Loucy (cell line): ENCODE data around the gene MINDY1.

Experiments used
- H2AFZ ChIP-seq: fragments of 200-600 bp; sonication (generic); 2 replicates; pipeline ENCODE4 v1.6.0; 2016; ENCODE audit warnings: antibody characterized with exemption, mild to moderate bottlenecking, low read length, moderate library complexity
- H3F3A ChIP-seq: fragments of 200-600 bp; 2 replicates; pipeline ENCODE4 v1.6.0; 2016; ENCODE audit warnings: antibody characterized with exemption, low read depth, mild to moderate bottlenecking
- H3K27me3 ChIP-seq: fragments of 200-600 bp; sonication (generic); 2 replicates; pipeline ENCODE4 v1.6.1; 2014; ENCODE audit warnings: low read length, mild to moderate bottlenecking; ENCODE audit not compliant: insufficient read depth, poor library complexity, severe bottlenecking
- H3K36me3 ChIP-seq: fragments of 200-600 bp; sonication (generic); 2 replicates; pipeline ENCODE4 v1.6.1; 2016; ENCODE audit warnings: low read length; ENCODE audit not compliant: insufficient read depth
- H3K4me1 ChIP-seq: fragments of 200-600 bp; sonication (generic); 2 replicates; pipeline ENCODE4 v1.5.1; 2014; ENCODE audit warnings: low read length, mild to moderate bottlenecking; ENCODE audit not compliant: insufficient read depth, poor library complexity, severe bottlenecking
- H3K4me2 ChIP-seq: fragments of 200-600 bp; sonication (generic); 2 replicates; pipeline ENCODE4 v1.6.0; 2014; ENCODE audit warnings: antibody characterized with exemption, low read length, low read depth, mild to moderate bottlenecking; ENCODE audit not compliant: poor library complexity, severe bottlenecking
- H3K4me3 ChIP-seq: fragments of 200-600 bp; sonication (generic); 2 replicates; pipeline ENCODE4 v1.5.1; 2014; ENCODE audit warnings: low read length, mild to moderate bottlenecking, mixed read lengths; ENCODE audit not compliant: poor library complexity, severe bottlenecking
- H3K79me2 ChIP-seq: fragments of 200-600 bp; sonication (generic); 2 replicates; pipeline ENCODE4 v1.6.1; 2014; ENCODE audit warnings: low read length; ENCODE audit not compliant: insufficient read depth
- H3K9ac ChIP-seq: fragments of 200-600 bp; sonication (generic); 2 replicates; pipeline ENCODE4 v1.6.0; 2014; ENCODE audit warnings: mild to moderate bottlenecking, low read depth, low read length, moderate library complexity; ENCODE audit not compliant: poor library complexity, severe bottlenecking
- H3K9me2 ChIP-seq: fragments of 200-600 bp; sonication (generic); replicated peaks from 2 replicates; pipeline ENCODE4 v1.6.1; 2016; ENCODE audit warnings: low read depth, low read length, mixed read lengths
- H3K9me3 ChIP-seq: fragments of 200-600 bp; sonication (generic); 2 replicates; pipeline ENCODE4 v1.6.1; 2014; ENCODE audit warnings: mild to moderate bottlenecking, antibody characterized with exemption, low read length, low read depth; ENCODE audit not compliant: insufficient read depth
- H4K20me1 ChIP-seq: fragments of 200-600 bp; sonication (generic); 2 replicates; pipeline ENCODE4 v1.6.0; 2014; ENCODE audit warnings: antibody characterized with exemption, low read length, mild to moderate bottlenecking; ENCODE audit not compliant: insufficient read depth, poor library complexity, severe bottlenecking
- EZH2phosphoT487 ChIP-seq: fragments of 200-600 bp; IDR thresholded peaks from 2 replicates; pipeline ENCODE4 v1.6.1; 2018; ENCODE audit warnings: antibody characterized with exemption, mild to moderate bottlenecking, moderate library complexity, borderline replicate concordance
- TF ChIP-seq, protein P1 (sequence below): fragments of 200-600 bp; sonication (generic); conservative IDR thresholded peaks from 2 replicates; pipeline ENCODE4 v1.5.1; 2014; ENCODE audit warnings: mild to moderate bottlenecking, antibody characterized with exemption, low read length

The MINDY1 gene

DNA sequence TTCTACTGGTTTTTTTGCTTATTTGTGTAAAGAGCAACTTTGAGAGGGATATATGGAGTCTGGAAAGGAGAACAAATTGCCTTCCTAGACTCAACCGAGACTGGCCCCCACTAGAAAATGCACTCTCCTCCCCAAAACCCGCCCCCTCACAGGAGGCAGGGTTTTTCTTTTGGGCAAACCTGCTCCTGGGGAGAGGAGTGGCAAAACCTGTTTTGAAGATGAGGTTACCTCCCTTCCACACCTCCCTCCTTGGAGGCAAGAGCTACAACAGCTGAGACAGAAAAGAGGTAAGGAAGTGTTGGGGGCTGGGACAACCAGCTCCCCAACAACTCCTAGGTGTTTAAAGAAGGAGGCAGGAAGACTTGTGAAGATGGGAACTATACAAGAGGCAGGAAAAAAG, 29.7 kb upstream of the MINDY1 start, which contains the start of gene BNIPL:
Gene BNIPL, plus strand, starts transcription at position 231 of the 400 bp plus-strand sequence. Its CDS starts 140 bp downstream, at position 371.
- no peaks in the 10 kb centered on the region for H4K20me1 ChIP-seq
- H3K9me3 ChIP-seq, result no peaks in the 10 kb centered on the region
- TF ChIP-seq EZH2phosphoT487, result no peak
- TF ChIP-seq, protein P1, sequence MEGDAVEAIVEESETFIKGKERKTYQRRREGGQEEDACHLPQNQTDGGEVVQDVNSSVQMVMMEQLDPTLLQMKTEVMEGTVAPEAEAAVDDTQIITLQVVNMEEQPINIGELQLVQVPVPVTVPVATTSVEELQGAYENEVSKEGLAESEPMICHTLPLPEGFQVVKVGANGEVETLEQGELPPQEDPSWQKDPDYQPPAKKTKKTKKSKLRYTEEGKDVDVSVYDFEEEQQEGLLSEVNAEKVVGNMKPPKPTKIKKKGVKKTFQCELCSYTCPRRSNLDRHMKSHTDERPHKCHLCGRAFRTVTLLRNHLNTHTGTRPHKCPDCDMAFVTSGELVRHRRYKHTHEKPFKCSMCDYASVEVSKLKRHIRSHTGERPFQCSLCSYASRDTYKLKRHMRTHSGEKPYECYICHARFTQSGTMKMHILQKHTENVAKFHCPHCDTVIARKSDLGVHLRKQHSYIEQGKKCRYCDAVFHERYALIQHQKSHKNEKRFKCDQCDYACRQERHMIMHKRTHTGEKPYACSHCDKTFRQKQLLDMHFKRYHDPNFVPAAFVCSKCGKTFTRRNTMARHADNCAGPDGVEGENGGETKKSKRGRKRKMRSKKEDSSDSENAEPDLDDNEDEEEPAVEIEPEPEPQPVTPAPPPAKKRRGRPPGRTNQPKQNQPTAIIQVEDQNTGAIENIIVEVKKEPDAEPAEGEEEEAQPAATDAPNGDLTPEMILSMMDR, result no peak
- no peak within 1 kb of the TSS for H3K4me3 ChIP-seq
- H3K27me3 ChIP-seq, result no peaks in the 10 kb centered on the region
- H2AFZ ChIP-seq, result no peak within 1 kb of the TSS
- no peaks in the 10 kb centered on the region for H3K9me2 ChIP-seq
- no peaks in the 10 kb centered on the region for H3K4me1 ChIP-seq
- no peaks in the 10 kb centered on the region for H3K79me2 ChIP-seq
- H3K9ac ChIP-seq, result no peak within 1 kb of the TSS
- H3K36me3 ChIP-seq, result peaks cover 21% of the 10 kb centered on the region; the same call in 1 of the 2 replicates
- H3F3A ChIP-seq, result no peaks in the 10 kb centered on the region
- H3K4me2 ChIP-seq, result no peak within 1 kb of the TSS

DNA sequence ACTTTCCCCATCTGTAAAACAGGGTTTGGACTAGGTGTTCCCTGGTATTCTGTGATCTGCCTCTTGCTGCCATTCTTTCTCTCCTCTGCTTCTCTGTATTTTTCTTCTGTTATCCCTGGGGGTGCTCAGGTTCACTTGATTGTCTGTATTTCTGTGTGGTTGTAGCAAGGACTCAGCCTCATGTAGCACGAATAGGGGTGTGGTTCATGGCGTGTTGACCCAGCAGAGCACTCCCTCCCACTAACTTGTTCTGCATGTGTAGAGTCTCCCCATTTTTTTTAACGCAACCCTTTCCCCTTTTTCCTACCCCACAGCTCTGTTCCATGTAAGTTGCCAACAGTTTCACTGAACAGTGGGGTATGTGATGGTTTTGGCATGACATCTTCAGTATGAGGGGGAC, 28.5 kb upstream of the MINDY1 start:
- H2AFZ ChIP-seq, result no peak overlapping the region
- TF ChIP-seq EZH2phosphoT487, result no peak
- TF ChIP-seq, protein P1, result no peak
- H3K79me2 ChIP-seq, result no peaks in the 10 kb centered on the region
- no peak overlapping the region for H3K4me3 ChIP-seq
- no peaks in the 10 kb centered on the region for H3F3A ChIP-seq
- H3K4me1 ChIP-seq, result no peaks in the 10 kb centered on the region
- H4K20me1 ChIP-seq, result no peaks in the 10 kb centered on the region
- H3K9ac ChIP-seq, result no peak overlapping the region
- H3K4me2 ChIP-seq, result no peak overlapping the region
- peaks cover 24% of the 10 kb centered on the region; the same call in 1 of the 2 replicates for H3K36me3 ChIP-seq
- no peaks in the 10 kb centered on the region for H3K27me3 ChIP-seq
- H3K9me2 ChIP-seq, result no peaks in the 10 kb centered on the region
- no peaks in the 10 kb centered on the region for H3K9me3 ChIP-seq

DNA sequence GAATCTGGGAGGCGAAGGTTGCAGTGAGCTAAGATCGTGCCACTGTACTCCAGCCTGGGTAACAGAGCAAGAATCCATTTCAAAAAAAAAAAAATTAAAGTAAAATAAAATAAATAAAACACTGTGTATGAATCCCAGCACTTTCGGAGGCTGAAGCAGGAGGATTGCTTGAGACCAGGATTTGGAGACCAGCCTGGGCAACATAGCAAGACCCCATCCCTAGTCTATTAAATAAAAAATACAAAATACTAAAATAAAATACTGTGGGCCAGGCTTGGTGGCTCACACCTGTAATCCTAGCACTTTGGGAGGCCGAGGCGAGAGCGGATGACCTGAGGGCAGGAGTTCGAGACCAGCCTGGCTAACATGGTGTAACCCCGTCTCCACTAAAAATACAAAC, 25.5 kb upstream of the MINDY1 start:
- no peaks in the 10 kb centered on the region for H4K20me1 ChIP-seq
- H2AFZ ChIP-seq, result no peak overlapping the region
- H3K79me2 ChIP-seq, result no peaks in the 10 kb centered on the region
- no peak overlapping the region for H3K4me2 ChIP-seq
- no peak for TF ChIP-seq EZH2phosphoT487
- TF ChIP-seq, protein P1, result no peak
- no peaks in the 10 kb centered on the region for H3K9me2 ChIP-seq
- H3K4me1 ChIP-seq, result no peaks in the 10 kb centered on the region
- H3K36me3 ChIP-seq, result peaks cover 32% of the 10 kb centered on the region; the same call in 1 of the 2 replicates
- no peak overlapping the region for H3K4me3 ChIP-seq
- H3K27me3 ChIP-seq, result no peaks in the 10 kb centered on the region
- no peak overlapping the region for H3K9ac ChIP-seq
- no peaks in the 10 kb centered on the region for H3K9me3 ChIP-seq
- no peaks in the 10 kb centered on the region for H3F3A ChIP-seq
